Measurements from ENCODE around the gene SLC25A29.

Gene SLC25A29

GRCh38 chr14:100340423-100340813 is 34.2 kb upstream of the SLC25A29 start (continued):
- TF ChIP-seq ZNF148 (tag by site-specific recombination; IDR thresholded peaks at IDR 0.05; ENCODE audit: borderline replicate concordance) = no peak
- no peak for TF ChIP-seq FEZF1 (tag by site-specific recombination; IDR thresholded peaks at IDR 0.05)
- TF ChIP-seq ZNF561 (tag by site-specific recombination; IDR thresholded peaks at IDR 0.05; ENCODE audit: borderline replicate concordance) = no peak
- no peak for TF ChIP-seq ZNF26 (tag by site-specific recombination; IDR thresholded peaks at IDR 0.05)
- TF ChIP-seq ZNF600 (tag by site-specific recombination; IDR thresholded peaks at IDR 0.05) = no peak
- no peak for TF ChIP-seq ZNF174 (tag by site-specific recombination; IDR thresholded peaks at IDR 0.05)
- TF ChIP-seq ZBTB11 (tag by site-specific recombination; conservative IDR thresholded peaks at IDR 0.05; ENCODE audit: low read depth) = no peak
- TF ChIP-seq ZNF571 (tag by site-specific recombination; IDR thresholded peaks at IDR 0.05) = no peak

- no peaks in the 10 kb centered on the region for H3K4me1 ChIP-seq (ENCODE audit: control insufficient read depth, insufficient read depth, low read length)
- ChIA-PET POLR2A (interaction anchor here (0.7 kb wide), 1 partner anchor 421 kb away, joined by 3 read pairs; no protein-coding TSS in a partner anchor), CTCF (no interaction called here)
- H3K4me3 ChIP-seq (ENCODE audit: low read depth, low read length) = no peak overlapping the region
- no peak for TF ChIP-seq ZNF302 (tag by site-specific recombination; IDR thresholded peaks at IDR 0.05; ENCODE audit: low read depth)
- TF ChIP-seq ZNF341 (tag by site-specific recombination; IDR thresholded peaks at IDR 0.05; ENCODE audit: low read depth) = no peak
- no peak for TF ChIP-seq ZNF239 (tag by site-specific recombination; IDR thresholded peaks at IDR 0.05)
- no peak for TF ChIP-seq ZNF416 (tag by site-specific recombination; IDR thresholded peaks at IDR 0.05)
- H3K36me3 ChIP-seq (ENCODE audit: control insufficient read depth in 2 of 2, insufficient read depth in 1 of 2, low read length in 2 of 2) = peaks cover 0 to 38% of the 10 kb centered on the region in 2 experiments; a peak in 2 of 3 replicates
- H3K9me3 ChIP-seq (ENCODE audit: control insufficient read depth, insufficient read depth, low read depth, low read length) = no peaks in the 10 kb centered on the region
- no peak overlapping the region for H3K27ac ChIP-seq (ENCODE audit: extremely low read depth, low read depth, low read length)
These were observed 33.6 kb upstream of the SLC25A29 start for GRCh38 chr14:100339766-100340422.

GRCh38 chr14:100336618-100337530 is 30.6 kb upstream of the SLC25A29 start:
- CTCF ChIA-PET = no interaction called here
- POLR2A ChIA-PET = interaction anchor here (0.6 kb wide), 1 partner anchor 48 kb away, joined by 3 read pairs; no protein-coding TSS in a partner anchor
- H3K4me1 ChIP-seq (ENCODE audit: control insufficient read depth, insufficient read depth, low read length) = no peaks in the 10 kb centered on the region
- H3K27ac ChIP-seq (ENCODE audit: extremely low read depth, low read depth, low read length) = no peak overlapping the region
- peaks cover 0 to 44% of the 10 kb centered on the region in 2 experiments; a peak in 2 of 3 replicates for H3K36me3 ChIP-seq (ENCODE audit: control insufficient read depth in 2 of 2, insufficient read depth in 1 of 2, low read length in 2 of 2)
- H3K4me3 ChIP-seq (ENCODE audit: low read depth, low read length) = no peak overlapping the region
- H3K9me3 ChIP-seq (ENCODE audit: control insufficient read depth, insufficient read depth, low read depth, low read length) = no peaks in the 10 kb centered on the region
- TF ChIP-seq ZBTB8A (tag by site-specific recombination; IDR thresholded peaks at IDR 0.05) (no peak), ZNF510 (tag by site-specific recombination; IDR thresholded peaks at IDR 0.05; ENCODE audit: insufficient replicate concordance) (no peak), KLF10 (tag by site-specific recombination; IDR thresholded peaks at IDR 0.05) (no peak), KLF9 (tag by site-specific recombination; IDR thresholded peaks at IDR 0.05; ENCODE audit: low read depth) (no peak), PRDM1 (tag by site-specific recombination; IDR thresholded peaks at IDR 0.05) (no peak), ZNF391 (tag by site-specific recombination; IDR thresholded peaks at IDR 0.05; ENCODE audit: borderline replicate concordance, low read depth) (no peak), ZNF596 (tag by site-specific recombination; IDR thresholded peaks at IDR 0.05) (no peak), ZNF501 (tag by site-specific recombination; IDR thresholded peaks at IDR 0.05) (no peak), ZNF692 (tag by site-specific recombination; IDR thresholded peaks at IDR 0.05) (no peak)
